ENCODE data around the gene SYT2. TPM values are rescaled to one million over a fixed set of nuclear protein-coding genes. Genes with fewer than 3 reads are reported as not detected.
"Not testable (repeated sequence)": the region's sequence is repeated elsewhere in the genome, so short reads cannot be mapped to it uniquely, and the experiment has no call there.

Gene SYT2
- total RNA-seq, 1 experiment from 2014 or later, result not detected

- CTCF ChIA-PET; H4K20me1 ChIP-seq (ENCODE audit: insufficient read depth); H3K9me2 ChIP-seq (ENCODE audit: insufficient read depth); intact Hi-C loops (cut with micrococcal nuclease); H3K9ac ChIP-seq (ENCODE audit: low read length); H3K4me1 ChIP-seq (ENCODE audit: control insufficient read depth in 1 of 2, insufficient read depth in 2 of 2, low read length in 2 of 2); H3K36me3 ChIP-seq (ENCODE audit: control insufficient read depth in 1 of 2, insufficient read depth in 2 of 2, low read length in 2 of 2); DNase-seq (ENCODE audit: low read depth, low spot score); H3K27ac ChIP-seq (ENCODE audit: low read depth, low read length); H3K4me3 ChIP-seq (replicated peaks in 1 of 2; ENCODE audit: low read depth in 1 of 2, low read length in 2 of 2); H2AFZ ChIP-seq (ENCODE audit: low read depth, low read length, poor library complexity, severe bottlenecking); ATAC-seq; BruUV-seq (replicated peaks); POLR2A ChIA-PET; RAD21 ChIA-PET (ENCODE audit: low non-redundant PET in 1 of 2, low total read pairs in 2 of 2, uncharacterized antibody in 2 of 2, unreplicated experiment in 2 of 2); H3K79me2 ChIP-seq (ENCODE audit: insufficient read depth, low read length); H3K9me3 ChIP-seq (ENCODE audit: control insufficient read depth in 1 of 2, insufficient read depth in 1 of 2, low read depth in 1 of 2, low read length in 2 of 2); H3K27me3 ChIP-seq (ENCODE audit: insufficient read depth, low read length); H3K4me2 ChIP-seq (ENCODE audit: low read length): not testable (repeated sequence)
Measured at GRCh38 chr1:202638701-202639305, 71.5 kb downstream of the SYT2 start.

- H3K79me2 ChIP-seq (ENCODE audit: insufficient read depth, low read length), result no peaks in the 10 kb centered on the region
- POLR2A ChIA-PET, result no interaction called here
- BruUV-seq (replicated peaks), result no TSS peak
- no peak overlapping the region for H3K27ac ChIP-seq (ENCODE audit: low read depth, low read length)
- H3K4me3 ChIP-seq (replicated peaks in 1 of 2; ENCODE audit: low read depth in 1 of 2, low read length in 2 of 2), result no peak overlapping the region
- peaks cover 5% of the 10 kb centered on the region; the same call in 1 of the 2 replicates for H3K27me3 ChIP-seq (ENCODE audit: insufficient read depth, low read length)
- no peak for DNase-seq (ENCODE audit: low read depth, low spot score)
- RAD21 ChIA-PET (ENCODE audit: low non-redundant PET in 1 of 2, low total read pairs in 2 of 2, uncharacterized antibody in 2 of 2, unreplicated experiment in 2 of 2), result no interaction called here
- H2AFZ ChIP-seq (ENCODE audit: low read depth, low read length, poor library complexity, severe bottlenecking), result no peak overlapping the region
- no peak overlapping the region for H3K9ac ChIP-seq (ENCODE audit: low read length)
- no peak overlapping the region for H3K4me2 ChIP-seq (ENCODE audit: low read length)
- no peaks in the 10 kb centered on the region for H4K20me1 ChIP-seq (ENCODE audit: insufficient read depth)
- CTCF ChIA-PET, result no interaction called here
- TF ChIP-seq EZH2phosphoT487 (IDR thresholded peaks at IDR 0.05; ENCODE audit: borderline replicate concordance) (no peak), CTCF (IDR thresholded peaks at IDR 0.05 in 2 of 3, conservative IDR thresholded peaks at IDR 0.05 in 1 of 3; ENCODE audit: borderline replicate concordance in 1 of 3, insufficient read depth in 1 of 3, low read depth in 2 of 3, low read length in 2 of 3) (no peak), POLR2A (IDR thresholded peaks at IDR 0.05; ENCODE audit: borderline replicate concordance, extremely low read depth, insufficient read depth, insufficient read length) (no peak)
- H3K9me2 ChIP-seq (ENCODE audit: insufficient read depth), result no peaks in the 10 kb centered on the region
- intact Hi-C loops (cut with micrococcal nuclease), result no loop called here
- no peak for ATAC-seq
- no peaks in the 10 kb centered on the region for H3K36me3 ChIP-seq (ENCODE audit: control insufficient read depth in 1 of 2, insufficient read depth in 2 of 2, low read length in 2 of 2)
- H3K9me3 ChIP-seq (ENCODE audit: control insufficient read depth in 1 of 2, insufficient read depth in 1 of 2, low read depth in 1 of 2, low read length in 2 of 2), result no peaks in the 10 kb centered on the region
- H3K4me1 ChIP-seq (ENCODE audit: control insufficient read depth in 1 of 2, insufficient read depth in 2 of 2, low read length in 2 of 2), result no peaks in the 10 kb centered on the region
Measured at GRCh38 chr1:202638019-202638700, 72.1 kb downstream of the SYT2 start.

GRCh38 chr1:202637321-202638018, 72.8 kb downstream of the SYT2 start:
- H2AFZ ChIP-seq (ENCODE audit: low read depth, low read length, poor library complexity, severe bottlenecking); H3K9me2 ChIP-seq (ENCODE audit: insufficient read depth); H3K9me3 ChIP-seq (ENCODE audit: control insufficient read depth in 1 of 2, insufficient read depth in 1 of 2, low read depth in 1 of 2, low read length in 2 of 2); intact Hi-C loops (cut with micrococcal nuclease); H4K20me1 ChIP-seq (ENCODE audit: insufficient read depth); ATAC-seq; DNase-seq (ENCODE audit: low read depth, low spot score); H3K4me2 ChIP-seq (ENCODE audit: low read length); H3K4me3 ChIP-seq (replicated peaks in 1 of 2; ENCODE audit: low read depth in 1 of 2, low read length in 2 of 2); POLR2A ChIA-PET; H3K4me1 ChIP-seq (ENCODE audit: control insufficient read depth in 1 of 2, insufficient read depth in 2 of 2, low read length in 2 of 2); H3K36me3 ChIP-seq (ENCODE audit: control insufficient read depth in 1 of 2, insufficient read depth in 2 of 2, low read length in 2 of 2); BruUV-seq (replicated peaks); H3K79me2 ChIP-seq (ENCODE audit: insufficient read depth, low read length); H3K27ac ChIP-seq (ENCODE audit: low read depth, low read length); CTCF ChIA-PET; H3K27me3 ChIP-seq (ENCODE audit: insufficient read depth, low read length); H3K9ac ChIP-seq (ENCODE audit: low read length): not testable (repeated sequence)
- RAD21 ChIA-PET (ENCODE audit: low non-redundant PET in 1 of 2, low total read pairs in 2 of 2, uncharacterized antibody in 2 of 2, unreplicated experiment in 2 of 2), result interaction anchor here in 1 of 2 experiments (0.5 kb wide), 1 partner anchor 216 kb away, joined by 5 read pairs; no protein-coding TSS in a partner anchor
